Posterior cingulate gyrus (tissue), 11 donors: ENCODE results near the gene ETS1.

ENCODE experiments used
- DNase-seq, 10 donors: peaks; one replicate each; pipeline versions ENCODE4 v3.0.0 to v3.0.0-alpha.2; 2020 to 2021; ENCODE audit warnings: mixed read lengths in 3 of 10
- intact Hi-C: fragments of 100-400 bp; cut with DNase I; formaldehyde crosslinking; loops from one replicate; pipeline ENCODE4 v1.15.1; 2023

The ETS1 gene

DNA sequence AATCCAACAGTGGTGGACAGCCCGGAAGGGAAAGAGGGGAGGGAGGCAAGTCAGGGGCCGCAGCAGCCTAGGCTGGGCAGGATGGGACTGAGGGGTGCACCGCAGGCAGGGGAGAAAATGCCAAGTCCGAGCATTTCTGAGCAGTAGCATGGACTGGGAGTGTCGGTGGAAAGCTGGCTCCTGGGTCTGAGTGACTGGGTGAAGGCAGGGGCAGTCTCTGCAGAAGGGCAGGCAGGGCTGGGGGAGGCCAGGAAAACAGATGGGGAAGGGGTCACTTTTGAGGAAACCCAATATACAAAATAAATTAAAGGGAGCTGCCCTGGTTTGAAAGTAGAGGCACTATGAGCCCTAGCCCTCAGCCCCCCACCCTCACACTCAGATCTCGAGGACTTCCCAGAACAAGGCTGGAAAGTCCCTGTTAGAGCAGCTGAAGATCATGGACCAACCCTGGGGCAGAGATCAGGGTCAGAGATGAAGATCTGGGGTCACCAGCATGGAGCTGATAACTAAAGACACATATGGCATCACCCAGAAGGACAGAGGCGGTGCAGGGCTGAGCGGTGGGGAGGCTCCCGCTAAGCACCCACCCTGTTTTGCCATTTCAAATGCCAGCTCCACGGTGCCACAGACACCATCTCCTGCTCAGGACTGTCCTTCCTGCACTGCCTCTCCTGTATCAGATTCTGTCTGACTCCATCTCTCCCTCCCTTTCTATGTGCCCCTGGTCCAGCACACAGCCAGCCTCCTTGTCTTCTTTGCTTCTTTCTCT lies 32.4 kb upstream of the ETS1 start:
- DNase-seq = no peak
- intact Hi-C loops = no loop called here

DNA sequence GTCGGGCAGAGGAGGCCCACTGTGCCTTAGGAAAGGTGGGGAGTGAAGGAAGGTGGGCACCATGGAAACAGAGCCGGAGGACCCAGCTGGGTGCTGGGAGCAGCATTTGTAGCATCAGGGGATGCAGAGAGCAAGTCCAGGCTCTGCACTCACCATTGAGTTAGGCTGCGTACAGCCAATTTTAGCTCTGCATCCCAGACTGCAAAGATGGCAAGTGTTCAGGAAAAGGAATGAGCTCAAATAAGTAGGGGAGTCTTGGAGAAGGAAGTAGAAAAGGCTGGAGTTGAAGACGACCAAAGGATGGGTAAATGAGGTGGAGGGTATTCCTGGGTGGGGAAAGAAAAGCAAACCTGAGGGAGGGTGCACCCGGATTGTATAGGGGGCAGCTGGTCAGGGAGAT lies 31.6 kb upstream of the ETS1 start:
- intact Hi-C loops = no loop called here
- DNase-seq = no peak

DNA sequence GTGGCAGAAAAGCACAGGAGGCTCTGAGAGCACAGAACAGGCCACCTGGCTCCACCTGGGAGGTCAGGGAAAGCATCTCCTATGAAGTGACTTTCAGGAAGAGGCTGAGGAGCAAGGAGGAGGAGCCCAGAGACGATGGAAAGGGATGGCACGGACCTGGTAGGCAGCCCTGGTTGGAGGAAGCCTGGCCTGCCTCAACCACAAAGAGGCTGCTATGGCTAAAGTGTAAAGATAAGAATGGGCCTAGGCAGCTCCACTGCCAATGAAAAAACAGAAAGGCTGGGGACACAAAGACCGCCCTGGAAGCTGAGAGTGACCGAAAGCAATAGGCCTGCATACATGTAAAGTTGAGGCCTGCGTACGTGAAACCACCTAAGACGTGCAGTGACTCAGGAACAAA lies 31.2 kb upstream of the ETS1 start:
- intact Hi-C loops = no loop called here
- DNase-seq = no peak

DNA sequence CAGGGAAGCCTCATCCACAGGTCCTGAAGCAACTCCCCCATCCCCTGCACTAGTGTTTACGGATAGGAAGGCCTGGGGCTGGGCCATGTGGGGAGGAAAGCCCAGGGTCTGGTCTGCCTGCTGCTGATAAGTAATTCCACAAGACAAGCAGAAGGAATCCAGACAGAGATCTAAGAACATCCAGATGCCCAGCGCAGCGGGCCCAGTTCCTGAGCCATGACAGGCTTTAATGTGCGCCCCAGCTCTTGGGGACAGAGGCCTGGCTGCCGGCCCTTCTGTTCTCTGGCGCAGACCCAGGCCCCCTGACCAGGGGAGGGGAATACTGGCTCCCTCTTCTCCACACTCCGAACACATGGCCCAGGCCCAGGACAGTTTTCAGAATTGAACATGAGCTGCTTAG lies 28.8 kb upstream of the ETS1 start:
- no peak for DNase-seq
- intact Hi-C loops = no loop called here

DNA sequence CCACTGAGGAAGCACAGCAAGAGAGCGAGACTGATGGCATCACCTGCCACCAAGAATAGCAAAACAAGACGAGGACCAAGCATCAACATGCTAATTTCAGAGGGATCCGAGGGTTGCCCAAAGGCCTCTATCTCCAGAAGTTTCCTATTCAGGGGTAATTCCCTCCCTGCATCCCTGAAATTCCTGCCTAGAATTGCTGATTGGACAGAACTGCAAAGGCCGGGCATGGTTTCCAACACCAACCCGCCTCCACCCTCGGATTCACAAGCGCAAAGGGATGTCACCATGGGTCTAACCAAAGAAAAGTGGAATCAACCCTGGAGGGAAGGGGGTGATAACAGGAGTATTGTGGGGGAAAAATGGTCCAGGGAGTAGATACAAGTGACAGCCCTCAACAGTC lies 28.3 kb upstream of the ETS1 start:
- intact Hi-C loops = no loop called here
- DNase-seq = no peak

DNA sequence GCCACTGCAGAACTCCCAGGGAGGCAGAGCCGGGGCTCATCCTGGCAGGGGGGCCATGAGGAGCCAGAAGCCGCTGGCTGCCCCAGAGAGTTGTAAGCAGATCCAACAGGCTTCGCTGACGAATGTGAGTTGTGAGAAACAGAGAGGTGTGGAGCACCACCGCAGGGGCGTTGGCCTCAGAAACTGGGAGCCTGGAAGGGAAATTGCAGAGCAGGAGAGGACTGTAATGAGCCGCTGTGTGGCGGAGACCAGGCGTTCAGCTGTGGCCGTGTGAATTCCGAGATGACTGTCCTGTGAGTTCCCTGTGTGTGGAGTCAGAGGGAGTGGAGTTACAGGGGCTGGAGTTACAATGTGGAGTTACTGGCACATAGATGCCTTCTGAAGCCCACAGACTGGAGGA lies 27.7 kb upstream of the ETS1 start:
- DNase-seq = no peak
- intact Hi-C loops = no loop called here

DNA sequence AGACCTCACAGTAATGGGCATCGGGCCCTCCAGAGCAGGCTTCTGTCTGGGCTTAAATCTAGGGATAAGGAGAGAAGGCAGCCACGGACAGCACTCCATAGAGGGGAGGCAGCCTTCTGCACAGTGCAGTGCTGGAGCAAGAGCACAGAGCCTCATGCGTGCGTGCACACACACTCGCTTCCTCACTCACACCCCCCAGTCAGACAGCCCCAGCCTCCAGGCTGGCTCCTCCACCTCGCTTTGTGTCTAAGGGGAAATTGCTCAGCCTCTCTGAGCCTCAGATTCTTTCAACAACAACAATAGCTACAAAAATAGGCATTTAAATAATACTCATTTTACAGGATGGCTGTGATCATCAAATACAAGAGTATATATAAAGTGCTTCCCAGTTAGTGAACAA lies 26.7 kb upstream of the ETS1 start:
- no peak for DNase-seq
- intact Hi-C loops = no loop called here

DNA sequence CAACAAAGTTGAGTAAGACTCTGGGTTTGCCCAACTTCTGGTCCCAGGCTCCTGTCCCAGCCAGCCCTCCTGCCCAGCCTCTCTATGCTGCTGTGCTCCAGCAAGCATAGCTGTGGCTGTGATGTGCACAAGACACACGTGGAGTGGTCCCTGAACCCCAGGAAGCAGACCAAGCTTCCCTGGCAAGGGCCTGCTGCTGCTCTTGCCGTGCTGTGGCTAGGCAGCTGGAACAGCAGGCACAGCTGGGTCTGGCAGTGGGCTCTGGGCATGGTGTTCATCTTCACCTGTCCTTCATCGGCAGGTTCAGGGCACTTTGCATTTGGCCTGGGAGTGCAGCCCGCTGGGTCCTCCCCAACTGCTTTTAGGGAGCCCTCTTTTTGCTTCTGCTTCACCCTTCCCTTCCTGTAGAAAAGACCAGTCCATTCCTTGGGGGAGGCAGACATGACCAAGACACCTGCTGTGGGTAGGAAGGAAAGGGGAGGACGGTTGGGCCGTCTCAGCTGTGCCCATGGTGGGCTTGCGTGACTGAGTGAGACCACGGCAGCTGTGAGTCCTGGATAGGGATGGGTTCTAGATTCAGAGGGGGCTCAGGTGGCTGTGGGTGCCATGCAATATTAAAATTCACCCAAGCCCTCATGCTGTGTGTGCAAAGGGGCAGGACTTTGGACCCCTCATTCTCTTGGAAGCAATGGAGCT lies 26.1 kb upstream of the ETS1 start:
- intact Hi-C loops = no loop called here
- no peak for DNase-seq

DNA sequence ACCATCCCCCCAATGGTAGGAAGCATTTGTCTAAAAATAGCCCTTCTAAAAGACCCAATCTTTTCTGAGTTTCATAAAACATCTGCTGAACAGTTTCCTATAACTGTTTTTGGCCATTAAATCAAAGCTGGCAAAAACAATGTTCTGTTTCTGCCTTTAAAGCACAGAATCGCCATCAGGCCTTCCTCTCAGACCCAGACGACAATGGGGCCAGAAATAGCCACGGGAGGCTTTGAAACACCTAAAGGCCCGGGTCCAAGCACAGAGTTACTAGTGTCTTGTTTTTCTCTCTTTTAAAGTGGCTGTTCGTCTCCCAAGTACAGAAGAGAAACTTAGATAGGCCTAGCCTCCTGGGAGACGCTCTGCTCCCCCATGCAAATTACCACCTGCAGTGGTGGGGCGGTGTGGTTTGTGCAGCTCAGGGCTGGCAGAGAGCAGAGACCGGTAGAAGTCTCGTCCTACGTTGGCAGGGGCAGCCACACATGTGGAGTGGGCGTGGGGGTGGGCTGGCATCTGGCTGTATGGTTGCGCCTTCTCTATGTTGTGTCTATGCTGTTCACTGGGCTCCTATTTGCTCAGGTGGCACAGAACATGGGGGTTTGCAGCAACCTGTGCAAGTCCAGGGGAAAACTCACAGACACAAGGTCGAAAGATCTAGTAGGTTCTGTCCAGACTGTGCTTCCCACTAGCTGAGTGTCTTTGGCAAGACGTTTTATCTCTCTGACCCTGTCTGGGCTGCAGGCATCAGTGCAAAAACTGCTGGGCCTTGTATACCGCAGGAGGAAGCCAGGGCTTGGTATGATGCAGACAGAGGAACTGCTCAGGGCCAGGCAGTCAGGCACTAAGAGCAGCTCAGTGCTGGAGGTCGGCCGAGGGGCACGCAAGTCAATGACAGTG lies 23.6 kb upstream of the ETS1 start:
- intact Hi-C loops = no loop called here
- DNase-seq = no peak

DNA sequence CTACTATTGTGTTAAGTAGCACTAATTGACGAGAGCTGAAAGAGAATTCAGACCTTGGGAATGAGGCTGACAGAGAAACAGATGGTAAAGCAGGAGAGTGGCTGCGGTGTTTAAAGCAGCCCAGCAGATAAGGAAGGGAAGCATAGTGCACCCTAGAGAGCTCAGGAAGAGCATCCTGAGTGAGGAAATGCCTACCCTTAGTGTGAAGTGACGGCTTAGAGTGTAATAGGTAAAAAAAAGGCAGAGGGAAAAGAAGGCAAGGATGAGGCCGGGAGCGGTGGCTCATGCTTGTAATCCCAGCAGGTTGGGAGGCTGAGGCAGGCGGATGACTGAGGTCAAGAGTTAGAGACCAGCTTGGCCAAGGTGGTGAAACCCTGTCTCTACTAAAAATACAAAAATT lies 22.4 kb upstream of the ETS1 start:
- DNase-seq = no peak
- intact Hi-C loops = no loop called here

DNA sequence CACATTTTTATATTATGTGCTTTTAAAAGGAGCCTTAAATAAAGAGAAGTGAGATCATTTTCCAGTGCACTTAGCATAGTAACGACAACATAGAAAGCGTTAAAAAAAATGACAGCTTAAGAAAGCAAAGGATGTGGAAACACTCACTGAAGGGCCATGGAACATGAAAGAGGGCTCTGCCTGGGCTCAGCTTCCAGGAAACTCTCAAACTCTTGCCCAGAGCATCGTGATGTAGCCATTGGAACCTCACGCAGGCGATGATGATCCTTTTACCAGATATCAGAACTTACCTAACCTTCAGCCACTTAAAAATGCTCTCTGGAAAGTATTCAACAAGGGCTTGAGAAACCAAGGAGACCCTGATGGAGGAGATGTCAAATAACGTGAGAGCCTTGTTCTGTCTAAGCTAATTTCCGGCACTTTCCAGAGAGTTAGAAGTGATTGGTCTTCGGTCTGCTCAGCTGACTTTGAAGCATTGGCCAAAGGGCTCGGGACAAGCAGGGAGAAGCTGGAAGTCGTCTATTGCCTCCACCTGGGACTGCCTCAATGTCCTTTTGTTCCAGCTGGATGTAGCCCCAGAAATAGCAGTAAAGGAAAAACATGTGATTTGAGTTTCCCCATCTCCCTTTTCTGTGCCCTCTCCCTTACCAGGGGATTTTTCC lies 21.5 kb upstream of the ETS1 start:
- no peak for DNase-seq
- intact Hi-C loops = no loop called here

DNA sequence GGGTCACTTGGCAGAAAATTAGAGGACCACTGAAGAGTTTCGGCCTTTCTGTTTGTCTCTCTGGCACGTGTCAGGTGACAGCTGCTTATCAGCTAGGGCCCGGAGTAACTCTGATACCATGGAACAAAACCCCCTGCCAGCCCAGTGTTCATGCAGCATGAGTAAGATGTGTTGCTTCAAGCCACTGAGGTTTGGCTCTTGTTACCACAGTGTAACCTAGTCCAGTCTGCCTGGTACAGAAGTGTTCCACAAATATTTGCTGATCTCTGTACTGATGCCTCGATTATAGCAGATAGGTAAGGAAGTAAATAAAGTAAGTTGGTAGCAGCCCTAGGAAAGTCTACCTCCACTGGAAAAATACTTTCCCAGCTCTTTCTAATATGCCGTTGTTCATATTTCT lies 20.5 kb upstream of the ETS1 start:
- DNase-seq = no peak
- intact Hi-C loops = no loop called here

DNA sequence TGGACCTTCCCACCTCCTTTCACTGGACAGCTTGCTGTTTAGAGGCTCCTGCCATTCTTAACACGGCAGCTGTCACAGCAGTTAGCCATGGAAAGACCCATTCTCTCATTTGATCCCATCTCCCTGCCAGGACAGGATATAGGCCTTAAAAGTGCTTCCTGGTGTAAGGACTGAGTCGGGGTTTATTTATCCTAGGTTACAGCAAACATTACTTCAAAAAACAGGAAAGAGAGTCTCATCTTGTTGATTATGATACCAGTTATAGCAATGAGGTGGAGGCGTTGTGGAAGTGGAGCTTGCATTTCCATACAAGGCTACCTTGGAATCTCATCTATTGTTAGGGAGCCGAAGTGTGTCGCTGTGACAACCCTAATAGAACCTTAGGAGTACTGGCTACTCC lies 17.4 kb upstream of the ETS1 start:
- intact Hi-C loops = no loop called here
- DNase-seq = no peak

DNA sequence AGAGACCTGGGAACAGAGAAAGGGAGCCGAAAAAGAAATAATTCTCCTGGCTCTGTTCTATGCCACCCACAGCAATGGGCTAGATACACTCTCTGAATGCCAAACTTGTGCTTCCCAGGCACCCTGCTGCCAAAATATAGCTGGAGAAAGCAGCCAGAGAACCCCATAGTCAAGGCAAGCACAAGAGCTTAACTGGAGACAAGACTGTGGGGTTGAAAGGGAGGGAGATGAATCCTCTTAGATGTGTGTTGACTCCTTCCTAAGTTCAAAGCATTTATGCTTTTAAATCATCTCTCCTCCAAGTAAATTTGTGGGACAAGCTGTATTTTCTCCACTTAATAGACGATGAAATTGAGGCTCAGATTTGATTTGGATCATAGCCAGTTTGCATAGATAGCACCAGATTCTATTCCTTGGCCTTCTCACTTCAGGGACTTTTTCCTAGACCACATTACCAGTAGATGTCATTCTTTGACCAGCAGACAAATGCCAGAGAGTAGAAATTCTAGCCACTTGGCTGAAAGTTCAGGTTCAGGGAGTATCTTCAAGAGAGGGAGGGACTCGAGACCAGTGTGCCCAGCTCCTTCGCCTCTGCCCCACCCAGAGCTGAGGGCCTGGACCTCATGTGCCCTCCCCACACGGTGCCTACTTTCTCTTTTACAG lies 16.5 kb upstream of the ETS1 start:
- intact Hi-C loops = no loop called here
- DNase-seq = no peak

DNA sequence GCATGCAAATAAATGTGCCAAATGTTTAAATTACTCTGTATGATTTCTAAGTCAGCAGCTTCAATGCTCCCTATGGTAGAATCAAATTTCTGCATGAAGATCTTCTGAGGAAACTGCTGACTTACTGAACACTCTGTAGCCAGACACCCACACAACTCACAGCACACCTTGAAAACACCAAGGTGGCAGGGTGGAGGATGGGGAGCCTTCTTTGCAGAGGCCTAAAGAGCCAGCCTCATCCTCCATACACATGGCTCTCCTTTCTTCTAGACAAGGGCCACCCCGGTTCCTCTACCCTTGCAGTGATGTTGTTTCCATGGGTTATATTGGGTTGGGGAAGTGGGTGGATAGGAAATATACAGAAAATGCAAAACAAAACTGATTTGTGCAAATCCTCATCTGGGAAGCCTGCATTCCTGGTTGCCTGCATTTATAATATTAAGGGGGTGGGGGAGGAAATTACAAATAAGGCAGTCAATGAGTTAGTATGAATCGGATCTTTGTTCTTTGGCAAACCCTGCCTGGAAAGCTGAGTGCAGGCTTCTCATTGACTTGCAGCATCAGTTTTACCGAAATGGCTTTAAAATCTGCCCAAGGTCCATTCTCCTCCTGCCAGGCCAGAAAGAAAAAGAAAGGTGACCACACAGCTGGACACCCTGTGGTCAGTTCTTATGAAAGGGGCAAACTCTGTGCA lies 15.8 kb upstream of the ETS1 start:
- no peak for DNase-seq
- intact Hi-C loops = no loop called here

DNA sequence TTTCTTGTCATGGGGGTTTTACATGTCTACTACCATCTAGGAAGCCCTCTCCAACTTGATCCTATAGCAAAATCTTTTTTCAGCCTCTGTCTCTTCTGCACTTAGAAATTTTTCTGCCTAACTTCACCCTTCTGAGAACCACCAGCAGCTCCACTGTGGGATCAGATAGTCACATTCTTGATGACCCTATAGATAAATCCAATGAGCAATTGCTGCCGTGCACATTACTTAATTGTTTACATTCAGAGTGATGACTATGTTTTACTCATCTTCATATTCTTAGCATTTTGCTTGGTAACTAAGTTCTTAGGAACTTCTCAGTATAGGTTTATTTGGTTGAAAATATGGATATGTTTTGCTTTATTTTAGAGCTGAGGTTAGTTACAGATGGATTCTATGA lies 12.4 kb upstream of the ETS1 start:
- no peak for DNase-seq
- intact Hi-C loops = no loop called here

DNA sequence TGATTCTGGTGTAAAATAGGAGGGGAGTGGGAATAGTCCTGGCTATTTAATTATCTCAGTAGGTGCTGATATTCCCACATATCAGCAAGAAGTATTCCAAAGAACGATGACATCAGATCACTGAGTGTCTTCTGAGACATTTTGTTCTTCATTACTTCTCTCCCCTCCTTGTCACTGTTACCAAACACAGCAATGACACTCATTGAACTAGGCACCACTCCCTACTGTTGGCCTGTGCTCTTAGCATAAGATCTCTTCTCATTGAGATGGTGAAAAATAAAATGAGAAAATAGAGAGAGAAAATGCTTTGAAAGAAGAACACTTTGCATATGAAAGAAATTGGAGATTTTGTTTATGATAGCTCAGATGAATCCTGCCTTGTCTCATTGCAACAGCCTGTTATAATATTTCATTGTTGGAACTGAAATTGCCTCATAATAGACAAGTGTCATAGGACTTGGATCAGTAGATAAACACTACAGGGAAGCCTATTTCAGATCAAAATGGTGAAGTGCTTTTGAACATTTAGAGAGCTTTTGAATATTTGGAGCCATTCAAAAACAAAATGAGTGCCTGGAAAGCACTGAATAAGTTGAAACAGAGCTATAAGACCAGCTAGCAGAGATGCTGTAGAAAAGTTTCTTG lies 11.3 kb upstream of the ETS1 start:
- intact Hi-C loops = no loop called here
- DNase-seq = no peak

DNA sequence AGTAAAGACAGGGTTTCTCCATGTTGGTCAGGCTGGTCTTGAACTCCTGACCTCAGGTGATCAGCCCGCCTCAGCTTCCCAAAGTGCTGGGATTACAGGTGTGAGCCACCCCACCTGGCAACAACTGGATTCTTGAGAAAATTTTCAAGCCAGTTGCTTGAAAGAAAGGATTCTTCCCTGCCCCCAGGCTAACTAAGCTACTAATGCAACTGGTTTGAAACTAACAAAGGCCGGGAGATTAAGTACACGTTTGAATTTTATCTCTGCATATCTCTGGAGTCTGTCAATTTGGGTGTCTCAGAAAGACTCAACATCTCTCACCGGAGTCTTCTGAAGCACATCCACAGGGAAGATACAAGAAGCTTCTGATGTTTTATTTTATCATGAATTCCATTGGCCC lies 10.7 kb upstream of the ETS1 start:
- no peak for DNase-seq
- intact Hi-C loops = no loop called here

DNA sequence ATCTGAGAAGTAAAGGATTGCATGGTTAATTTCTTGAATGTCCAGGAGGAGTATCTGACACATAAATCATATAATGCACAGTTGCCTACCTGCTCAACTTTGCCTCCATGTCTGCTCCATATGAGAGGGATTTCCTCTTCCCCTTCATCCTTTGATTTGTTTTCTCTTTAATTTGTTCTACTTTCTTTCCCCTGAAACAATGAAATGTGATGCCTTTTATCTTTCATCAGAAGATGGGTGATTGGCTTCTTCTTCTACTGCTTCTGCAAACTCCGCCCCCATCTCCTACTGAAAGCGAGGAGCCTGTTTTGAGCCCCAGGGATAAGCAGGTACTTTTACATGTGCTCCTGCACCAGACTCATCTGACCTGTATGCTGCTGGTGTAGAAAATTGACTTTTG lies 9.9 kb upstream of the ETS1 start:
- DNase-seq = no peak
- intact Hi-C loops = no loop called here
